Melanocyte of skin (primary cell): ENCODE data around the gene NAGLU. TPM values are rescaled to one million over a fixed set of nuclear protein-coding genes. Genes with fewer than 3 reads are reported as not detected.

ENCODE experiments used
- small RNA-seq, 2 donors: library from RNA; depleted of rRNA; stranded (forward); fragments of <200 nt; gene quantifications; one replicate each; pipeline ENCODE3, GENCODE V24; 2012
- total RNA-seq, 2 donors: library from RNA; depleted of rRNA; stranded (reverse); fragments of >200 nt; gene quantifications; 2 replicates each; pipeline ENCODE4 v1.2.3, GENCODE V29; 2012

Gene NAGLU
- total RNA-seq: 10 to 100 TPM; 43.6 to 83.6 TPM

GRCh38 chr17:42536048-42536371 is at the start of gene NAGLU:
TSS of gene NAGLU (plus strand) at chr17:42536241. CDS start at chr17:42536273, 32 bp downstream.

GRCh38 chr17:42552736-42553135 is 16.7 kb downstream of the NAGLU start, which contains the start of gene HSD17B1:
TSS of gene HSD17B1 (plus strand) at chr17:42552923. CDS start at chr17:42552934, 11 bp downstream.

GRCh38 chr17:42561897-42562387 is 25.9 kb downstream of the NAGLU start, which contains the start of gene COASY:
TSS of gene COASY (plus strand) at chr17:42562148. CDS start at chr17:42562623, 475 bp downstream.

GRCh38 chr17:42566883-42567573 is 31.0 kb downstream of the NAGLU start, which contains the start of gene MLX:
TSS of gene MLX (plus strand) at chr17:42567100. CDS start at chr17:42567125, 25 bp downstream.

GRCh38 chr17:42577532-42578281 is 41.7 kb downstream of the NAGLU start, which contains the start of gene PSMC3IP:
TSS of gene PSMC3IP (minus strand) at chr17:42577729. CDS start at chr17:42577686, 43 bp downstream.

Small RNA genes within 50 kb of the gene (small RNA-seq; reads per million reads assigned to genes)
- 0.29 to 0.90 reads per million in 2 donors for gene MIR548AT

Other genes with a start within 250 kb of the NAGLU start
- 10 to 100 TPM; 52.0 to 64.6 TPM for gene STAT5A, start 247.7 kb upstream of the NAGLU start, total RNA-seq
- gene STAT3, start 147.8 kb upstream of the NAGLU start, total RNA-seq: 100 to 1,000 TPM; 142 to 172 TPM
- gene CAVIN1, start 113.0 kb upstream of the NAGLU start, total RNA-seq: 100 to 1,000 TPM; 118 to 153 TPM
- gene ATP6V0A1, start 77.4 kb upstream of the NAGLU start, total RNA-seq: 100 to 1,000 TPM; 108 to 158 TPM
- gene HSD17B1, start 16.7 kb downstream of the NAGLU start, total RNA-seq: 1 to 10 TPM in 1 of 2 donors, under 1 TPM in 1; 1.00 to 1.0 TPM
- gene COASY, start 25.9 kb downstream of the NAGLU start, total RNA-seq: 10 to 100 TPM; 19.6 to 32.6 TPM
- 10 to 100 TPM; 39.6 to 55.3 TPM for gene MLX, start 30.9 kb downstream of the NAGLU start, total RNA-seq
- 1 to 10 TPM; 7.9 to 9.0 TPM for gene PSMC3IP, start 41.5 kb downstream of the NAGLU start, total RNA-seq
- gene RETREG3, start 73.1 kb downstream of the NAGLU start, total RNA-seq: 10 to 100 TPM; 69.3 to 91.9 TPM
- gene TUBG1, start 73.4 kb downstream of the NAGLU start, total RNA-seq: 100 to 1,000 TPM in 1 of 2 donors, 10 to 100 TPM in 1; 49.2 to 131 TPM
- 10 to 100 TPM; 11.3 to 16.9 TPM for gene TUBG2, start 123.0 kb downstream of the NAGLU start, total RNA-seq
- 1 to 10 TPM; 8.3 to 10.0 TPM for gene PLEKHH3, start 140.8 kb downstream of the NAGLU start, total RNA-seq
- gene CCR10, start 145.6 kb downstream of the NAGLU start, total RNA-seq: 1 to 10 TPM; 1.3 to 1.7 TPM
- 10 to 100 TPM in 1 of 2 donors, 1 to 10 TPM in 1; 8.0 to 34.1 TPM for gene CNTNAP1, start 146.3 kb downstream of the NAGLU start, total RNA-seq
- gene EZH1, start 208.8 kb downstream of the NAGLU start, total RNA-seq: 10 to 100 TPM; 11.0 to 24.8 TPM
- 1 to 10 TPM in 1 of 2 donors, under 1 TPM in 1; 0.67 to 1.0 TPM for gene RAMP2, start 225.0 kb downstream of the NAGLU start, total RNA-seq
- gene VPS25, start 237.2 kb downstream of the NAGLU start, total RNA-seq: 10 to 100 TPM; 63.3 to 73.3 TPM
- not detected for gene WNK4, start 244.4 kb downstream of the NAGLU start, total RNA-seq